GM12875 (cell line): ENCODE measurements around the gene KCNH2.

ENCODE experiments used
- H3K4me3 ChIP-seq: one replicate; pipeline ENCODE4 v1.5.1; 2011; ENCODE audit warnings: low read depth, low read length, control low read depth
- TF ChIP-seq, protein P1 (sequence below): IDR thresholded peaks from 2 replicates; pipeline ENCODE4 v1.5.1; 2011; ENCODE audit warnings: low read depth, mild to moderate bottlenecking, control low read depth, inconsistent platforms, low read length, moderate library complexity, borderline replicate concordance; ENCODE audit not compliant: insufficient read depth

The KCNH2 gene

DNA sequence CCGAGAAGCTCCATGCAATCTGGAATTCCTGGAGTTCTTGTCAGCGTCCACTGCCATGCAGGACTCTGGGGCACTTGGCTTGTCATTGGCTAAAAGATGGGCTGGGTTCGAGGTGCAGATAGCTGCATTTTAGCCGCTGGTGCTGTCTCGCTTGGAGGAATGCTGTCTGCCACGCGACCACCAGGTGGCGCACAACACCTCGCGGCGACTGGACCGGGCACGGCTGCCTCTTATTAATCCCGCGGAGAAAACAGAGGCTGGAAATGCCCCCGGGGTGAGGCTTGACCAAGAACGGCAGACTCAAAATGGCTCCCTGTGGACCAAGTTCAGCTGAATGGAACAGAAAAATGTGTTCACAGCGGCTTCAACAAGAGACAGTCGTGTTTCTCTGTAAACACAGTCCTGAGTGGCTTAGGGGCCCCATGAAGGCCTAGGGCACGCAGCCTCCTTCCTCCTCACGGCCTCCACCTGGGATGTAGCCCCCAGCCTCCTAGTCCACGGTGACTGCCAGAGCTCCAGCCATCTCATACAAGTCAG, 79.6 kb downstream of the KCNH2 start:
- H3K4me3 ChIP-seq: no peak overlapping the region
- TF ChIP-seq, protein P1, sequence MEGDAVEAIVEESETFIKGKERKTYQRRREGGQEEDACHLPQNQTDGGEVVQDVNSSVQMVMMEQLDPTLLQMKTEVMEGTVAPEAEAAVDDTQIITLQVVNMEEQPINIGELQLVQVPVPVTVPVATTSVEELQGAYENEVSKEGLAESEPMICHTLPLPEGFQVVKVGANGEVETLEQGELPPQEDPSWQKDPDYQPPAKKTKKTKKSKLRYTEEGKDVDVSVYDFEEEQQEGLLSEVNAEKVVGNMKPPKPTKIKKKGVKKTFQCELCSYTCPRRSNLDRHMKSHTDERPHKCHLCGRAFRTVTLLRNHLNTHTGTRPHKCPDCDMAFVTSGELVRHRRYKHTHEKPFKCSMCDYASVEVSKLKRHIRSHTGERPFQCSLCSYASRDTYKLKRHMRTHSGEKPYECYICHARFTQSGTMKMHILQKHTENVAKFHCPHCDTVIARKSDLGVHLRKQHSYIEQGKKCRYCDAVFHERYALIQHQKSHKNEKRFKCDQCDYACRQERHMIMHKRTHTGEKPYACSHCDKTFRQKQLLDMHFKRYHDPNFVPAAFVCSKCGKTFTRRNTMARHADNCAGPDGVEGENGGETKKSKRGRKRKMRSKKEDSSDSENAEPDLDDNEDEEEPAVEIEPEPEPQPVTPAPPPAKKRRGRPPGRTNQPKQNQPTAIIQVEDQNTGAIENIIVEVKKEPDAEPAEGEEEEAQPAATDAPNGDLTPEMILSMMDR: peak; percentile 96

DNA sequence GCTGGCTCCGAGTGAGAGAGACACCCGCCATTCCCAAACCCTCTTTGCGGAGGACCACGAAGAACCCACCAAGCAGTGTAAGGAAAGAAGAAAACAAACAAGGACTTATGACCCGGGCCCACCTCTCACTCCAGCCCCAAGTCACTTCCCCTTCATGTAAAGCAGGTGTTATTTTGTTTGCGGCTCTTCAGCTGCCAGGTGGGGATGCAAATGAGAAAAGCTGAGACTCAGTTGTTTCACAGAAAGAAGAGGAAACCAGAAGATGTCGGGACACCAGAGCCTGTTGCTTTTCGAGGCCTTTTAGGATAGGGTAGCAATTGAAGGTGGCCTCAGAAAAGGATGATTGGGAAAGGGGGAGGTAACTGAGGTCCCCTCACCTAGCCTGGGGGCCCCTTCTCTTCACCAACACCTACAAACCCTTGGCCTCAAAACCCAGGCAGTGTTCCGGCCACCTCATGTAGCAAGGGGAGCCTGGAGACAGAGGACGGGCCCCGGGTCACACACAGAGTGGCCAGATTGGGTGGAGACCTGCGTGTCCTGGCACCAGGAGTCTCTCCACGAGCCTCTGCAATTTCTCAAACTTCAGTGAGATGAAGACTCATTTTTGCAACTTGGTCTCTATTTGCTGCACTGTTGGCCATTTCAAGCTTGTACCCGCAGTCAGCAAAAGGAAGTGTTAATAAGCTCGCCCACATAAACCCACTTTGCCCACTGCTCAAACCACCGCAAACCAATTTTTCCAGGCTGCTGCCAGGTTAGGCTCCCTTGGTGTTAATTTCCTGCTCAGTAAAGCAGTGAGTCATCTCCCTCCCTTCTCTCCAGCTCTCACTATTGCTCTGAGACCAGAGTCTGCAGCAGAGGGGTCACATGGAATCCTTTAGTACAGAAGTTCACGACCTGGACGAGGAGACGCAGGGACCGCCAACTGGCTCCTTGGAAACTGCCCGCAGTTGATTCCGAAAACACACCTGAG, 80.3 kb downstream of the KCNH2 start:
- TF ChIP-seq, protein P1: no peak
- no peak overlapping the region for H3K4me3 ChIP-seq

DNA sequence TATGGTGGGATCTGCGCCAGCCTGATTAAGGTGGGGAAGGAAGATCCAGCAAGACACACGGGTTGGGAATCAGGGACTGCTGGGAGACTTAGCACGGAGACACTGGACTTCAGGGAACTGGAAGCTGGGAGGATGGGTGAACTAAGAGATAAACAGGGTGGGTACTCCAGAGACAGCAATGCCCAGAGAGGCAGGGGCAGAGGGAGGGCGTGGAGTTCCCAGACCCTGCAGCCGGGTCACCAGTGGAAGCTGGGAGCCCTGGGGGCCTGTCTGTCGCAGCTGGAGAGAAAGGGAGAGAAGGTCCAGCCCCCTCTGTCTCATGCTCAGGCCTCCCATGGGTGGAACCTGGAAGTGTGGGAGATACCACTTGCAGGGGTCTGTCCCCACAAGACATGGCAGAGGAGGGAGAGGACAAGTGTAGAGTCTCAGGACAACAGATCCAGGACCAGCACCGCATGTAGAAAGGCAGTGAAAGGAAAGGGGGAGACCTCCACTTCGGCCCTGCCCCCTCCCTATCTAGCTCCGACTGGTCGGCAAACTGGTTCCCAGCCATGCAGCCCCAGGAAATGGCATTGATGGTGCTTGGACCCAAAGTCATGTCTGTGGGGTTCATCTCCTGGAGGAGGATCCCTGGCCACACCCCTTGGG, 81.4 kb downstream of the KCNH2 start:
- H3K4me3 ChIP-seq: no peak overlapping the region
- TF ChIP-seq, protein P1: no peak

DNA sequence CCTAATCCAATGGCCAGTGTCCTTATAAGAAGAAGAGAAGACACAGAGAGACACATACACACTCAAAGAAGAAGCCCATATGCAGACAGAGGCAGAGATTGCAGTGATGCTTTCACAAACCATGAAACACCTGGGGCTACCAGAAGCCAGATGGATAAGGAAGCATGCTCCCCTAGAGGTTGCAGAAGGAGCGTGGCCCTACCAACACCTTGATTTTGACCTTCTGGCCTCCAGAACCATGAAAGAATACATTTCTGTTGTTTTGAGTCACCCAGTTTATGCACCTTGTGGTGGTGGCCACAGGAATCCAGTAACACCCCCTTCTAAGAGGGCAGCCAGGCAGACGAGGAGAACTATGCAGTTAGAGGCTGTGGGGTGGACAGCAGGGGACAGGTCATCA, 82.3 kb downstream of the KCNH2 start:
- TF ChIP-seq, protein P1: no peak
- no peak overlapping the region for H3K4me3 ChIP-seq
